Lower leg skin (tissue), 3 donors: ENCODE measurements around the gene MUC5AC.

Experiments used
- POLR2A ChIP-seq, 2 donors: fragments of 450-650 bp; IDR thresholded peaks; one replicate each; pipeline ENCODE4 v1.6.1; 2016 to 2017; ENCODE audit warnings: antibody characterized with exemption in 2 of 2, mild to moderate bottlenecking in 1 of 2, moderate library complexity in 1 of 2
- TF ChIP-seq, protein P1 (sequence below), 3 donors: fragments of 450-650 bp; IDR thresholded peaks; one replicate each; pipeline ENCODE4 v1.5.1; 2016; ENCODE audit warnings: antibody characterized with exemption in 3 of 3, mild to moderate bottlenecking in 3 of 3, moderate library complexity in 2 of 3

DNA sequence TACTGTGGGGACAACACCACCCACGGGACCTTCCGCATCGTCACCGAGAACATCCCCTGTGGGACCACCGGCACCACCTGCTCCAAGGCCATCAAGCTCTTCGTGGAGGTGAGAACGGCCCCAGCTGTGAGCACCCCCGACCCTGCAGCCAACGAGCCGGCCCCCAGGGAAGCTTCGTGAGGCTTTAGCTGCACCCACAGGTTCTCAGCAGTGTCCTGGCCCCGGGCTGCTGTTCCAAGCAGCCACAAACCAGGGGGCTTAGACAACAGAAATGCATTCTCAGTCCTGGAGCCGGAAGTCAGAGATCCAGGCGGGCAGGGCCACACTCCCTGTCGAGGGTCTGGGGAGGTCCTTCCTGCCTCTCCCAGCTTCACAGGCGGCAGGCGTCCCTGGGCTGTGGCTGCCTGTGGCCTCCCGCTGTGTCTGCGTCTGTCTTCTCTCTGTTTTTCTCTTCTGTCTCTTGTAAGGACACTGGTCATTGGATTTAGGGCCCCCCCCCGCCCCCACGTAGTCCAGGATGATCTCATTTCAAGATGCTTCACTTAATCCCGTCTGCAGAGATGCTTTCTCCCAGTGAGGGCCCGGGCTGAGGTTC lies 77.7 kb downstream of the MUC5AC start:
- TF ChIP-seq, protein P1, sequence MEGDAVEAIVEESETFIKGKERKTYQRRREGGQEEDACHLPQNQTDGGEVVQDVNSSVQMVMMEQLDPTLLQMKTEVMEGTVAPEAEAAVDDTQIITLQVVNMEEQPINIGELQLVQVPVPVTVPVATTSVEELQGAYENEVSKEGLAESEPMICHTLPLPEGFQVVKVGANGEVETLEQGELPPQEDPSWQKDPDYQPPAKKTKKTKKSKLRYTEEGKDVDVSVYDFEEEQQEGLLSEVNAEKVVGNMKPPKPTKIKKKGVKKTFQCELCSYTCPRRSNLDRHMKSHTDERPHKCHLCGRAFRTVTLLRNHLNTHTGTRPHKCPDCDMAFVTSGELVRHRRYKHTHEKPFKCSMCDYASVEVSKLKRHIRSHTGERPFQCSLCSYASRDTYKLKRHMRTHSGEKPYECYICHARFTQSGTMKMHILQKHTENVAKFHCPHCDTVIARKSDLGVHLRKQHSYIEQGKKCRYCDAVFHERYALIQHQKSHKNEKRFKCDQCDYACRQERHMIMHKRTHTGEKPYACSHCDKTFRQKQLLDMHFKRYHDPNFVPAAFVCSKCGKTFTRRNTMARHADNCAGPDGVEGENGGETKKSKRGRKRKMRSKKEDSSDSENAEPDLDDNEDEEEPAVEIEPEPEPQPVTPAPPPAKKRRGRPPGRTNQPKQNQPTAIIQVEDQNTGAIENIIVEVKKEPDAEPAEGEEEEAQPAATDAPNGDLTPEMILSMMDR (IDR thresholded peaks at IDR 0.05) = no peak
- TF ChIP-seq POLR2A (IDR thresholded peaks at IDR 0.05) = no peak
